Stimulated activated CD8-positive, alpha-beta memory T cell treated with anti-CD3 and anti-CD28 coated beads, Interleukin-7, amount 100 ng/mL, for 1 hour (primary cell): Measurements from ENCODE around the gene PDS5A.
"Not testable (repeated sequence)": the region's sequence is repeated elsewhere in the genome, so short reads cannot be mapped to it uniquely, and the experiment has no call there.

ENCODE experiments used
- DNase-seq, 2 donors: peaks; one replicate each; pipeline ENCODE4 v3.0.0-alpha.2; 2020; ENCODE audit warnings: low read depth in 2 of 2

Gene PDS5A

DNA sequence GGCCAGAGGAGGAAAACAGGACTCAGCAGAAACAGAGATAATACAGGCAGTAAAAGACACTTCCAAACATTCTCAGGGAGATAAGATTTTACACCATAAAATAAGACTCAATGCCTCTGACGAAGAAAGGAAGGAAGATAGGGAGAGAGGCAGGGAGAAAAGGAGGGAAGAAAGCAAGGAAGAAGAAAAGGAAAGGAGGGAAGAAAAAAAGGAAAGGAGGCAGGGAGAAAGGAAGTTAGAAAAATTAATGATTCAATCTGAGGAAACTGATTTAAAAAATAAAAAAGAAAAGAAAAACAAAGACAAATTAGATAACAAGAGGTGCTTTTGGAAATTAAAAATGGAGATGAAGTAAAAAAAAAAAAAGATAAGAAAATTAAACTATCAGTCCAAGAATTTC is 72.1 kb downstream of the PDS5A start:
- no peak for DNase-seq

DNA sequence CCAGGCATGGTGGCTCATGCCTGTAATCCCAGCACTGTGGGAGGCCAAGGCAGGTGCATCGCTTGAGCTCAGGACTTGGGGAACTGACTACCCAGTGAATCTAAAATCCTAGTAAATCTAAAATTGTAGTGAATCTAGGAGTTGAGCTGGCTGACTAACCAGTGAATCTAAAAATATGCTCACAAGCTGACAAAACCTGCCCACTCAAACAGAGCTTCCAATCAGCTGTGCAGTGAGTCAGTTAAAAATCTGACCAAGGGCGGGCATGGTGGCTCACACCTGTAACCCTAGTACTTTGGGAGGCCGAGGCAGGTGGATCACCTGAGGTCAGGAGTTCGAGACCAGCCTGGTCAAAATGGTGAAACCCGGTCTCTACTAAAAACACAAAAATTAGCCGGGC is 72.7 kb downstream of the PDS5A start:
- DNase-seq = not testable (repeated sequence)

DNA sequence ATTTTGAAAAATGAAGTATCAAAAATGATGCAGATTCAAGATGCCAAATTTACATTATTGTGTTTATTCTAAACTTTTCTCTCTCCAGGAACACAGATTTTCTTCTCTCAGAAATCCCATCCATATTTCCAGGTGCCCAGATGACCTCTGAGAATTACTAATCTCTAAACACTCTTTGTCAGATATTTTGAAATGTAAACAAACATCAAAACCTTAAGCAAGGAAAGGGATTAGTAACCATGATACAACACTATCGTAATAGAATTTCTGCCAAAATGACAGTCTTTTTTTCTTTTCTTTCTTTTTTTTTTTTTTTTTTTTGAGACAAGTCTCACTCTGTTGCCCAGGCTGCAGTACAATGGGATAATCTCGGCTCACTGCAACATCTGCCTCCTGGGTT is 76.7 kb downstream of the PDS5A start:
- no peak for DNase-seq

DNA sequence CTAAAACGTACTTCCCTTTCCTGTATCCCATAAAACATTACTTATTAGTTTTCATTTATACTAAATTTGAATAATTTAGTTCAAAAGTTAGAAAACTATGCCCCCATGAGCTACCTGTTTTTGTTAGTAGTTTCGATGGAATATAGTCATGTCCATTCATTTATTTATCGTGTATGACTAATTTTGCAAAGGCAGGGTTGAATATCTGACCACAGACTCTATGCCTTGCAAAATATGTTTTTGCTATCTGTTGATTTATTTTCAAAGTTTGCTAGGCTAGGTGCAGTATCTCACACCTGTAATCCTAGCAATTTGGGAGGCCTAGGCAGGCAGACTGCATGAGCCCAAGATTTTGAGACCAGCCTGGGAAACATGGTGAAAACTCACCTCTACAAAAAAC is 78.4 kb downstream of the PDS5A start:
- DNase-seq = no peak

DNA sequence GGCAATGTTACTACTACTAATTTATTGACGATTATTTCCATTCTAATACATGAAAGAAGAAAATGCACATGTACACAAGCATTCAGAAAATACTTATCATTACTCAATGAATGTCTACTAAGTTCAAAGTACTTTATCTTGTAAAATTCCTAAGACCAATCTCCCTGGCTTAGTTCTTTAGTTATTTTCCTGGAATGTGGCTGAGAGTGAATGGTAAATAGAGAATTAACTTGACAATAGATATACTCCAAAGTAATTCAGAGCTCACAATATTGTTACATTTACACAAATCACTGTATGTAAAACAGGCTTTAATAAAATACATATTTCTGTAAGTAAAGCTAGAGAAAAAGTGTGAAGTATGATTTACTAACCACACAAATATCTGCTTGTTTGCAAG is 79.7 kb downstream of the PDS5A start:
- no peak for DNase-seq

DNA sequence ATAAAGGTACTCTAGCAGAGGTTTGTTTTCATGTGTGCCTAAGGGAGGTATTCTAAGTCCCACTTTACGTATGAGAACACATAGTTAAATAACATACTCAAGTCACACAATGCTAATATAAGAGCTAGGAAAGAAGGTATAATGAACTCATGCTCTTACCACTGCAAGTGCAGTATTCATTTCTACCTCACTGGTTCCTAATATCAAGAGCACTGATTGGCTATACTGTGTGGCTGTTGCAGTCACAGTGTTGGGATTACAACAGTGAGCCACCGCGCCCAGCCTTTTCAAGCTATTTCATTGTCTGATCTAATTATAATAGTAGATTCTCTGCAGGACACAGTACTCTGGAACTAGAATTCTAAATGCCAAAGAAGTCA is 84.0 kb downstream of the PDS5A start:
- DNase-seq = no peak

DNA sequence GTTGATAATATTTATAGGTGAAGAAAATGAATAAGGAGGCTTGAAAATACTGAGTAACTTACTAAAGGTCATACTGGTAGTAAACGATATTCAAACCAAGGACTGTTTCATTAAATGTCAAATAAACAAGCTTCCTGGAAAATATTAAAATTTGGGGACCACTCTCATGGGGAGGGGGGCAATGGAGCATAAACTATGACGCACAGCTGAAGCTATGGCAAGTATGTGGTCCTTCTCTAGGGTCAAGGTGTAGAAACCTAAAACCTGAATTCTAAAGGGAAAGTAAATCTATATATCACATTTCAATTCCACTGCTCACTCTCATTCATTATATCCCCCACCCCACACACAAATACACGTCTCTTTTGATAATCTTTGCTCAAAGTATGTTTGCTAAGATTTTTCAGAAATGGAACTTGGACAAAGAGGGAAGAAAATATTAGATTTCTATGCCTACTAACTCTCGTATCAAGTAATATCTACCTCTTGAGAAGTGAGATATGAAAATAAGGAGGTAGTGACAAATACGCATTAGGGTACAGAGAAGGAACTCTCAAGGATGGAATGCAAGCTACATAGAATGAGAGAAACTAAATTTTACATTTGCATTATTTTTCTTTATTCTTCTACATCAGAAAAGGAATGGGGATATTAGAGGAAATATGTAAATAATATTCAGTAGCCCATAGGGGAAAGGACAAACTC is 84.6 kb downstream of the PDS5A start:
- no peak for DNase-seq

DNA sequence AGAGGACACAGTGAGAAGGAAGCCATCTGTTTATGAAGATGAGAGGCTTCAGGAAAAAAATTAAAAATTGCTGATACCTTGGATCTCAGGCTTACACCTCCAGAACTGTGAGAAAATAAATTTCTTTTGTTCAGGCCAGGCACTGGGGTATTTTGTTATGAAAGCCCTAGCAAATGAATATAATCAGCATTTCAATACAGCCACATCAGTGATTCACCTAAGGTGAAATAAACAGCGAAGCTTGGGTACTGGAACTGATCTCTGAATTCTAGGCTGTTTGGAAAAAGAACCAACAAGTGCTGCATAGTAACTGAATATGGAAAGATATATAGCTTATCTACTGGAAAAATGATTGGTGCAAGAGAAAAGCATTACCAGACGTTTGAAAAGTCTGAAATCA is 88.5 kb downstream of the PDS5A start:
- DNase-seq = no peak

DNA sequence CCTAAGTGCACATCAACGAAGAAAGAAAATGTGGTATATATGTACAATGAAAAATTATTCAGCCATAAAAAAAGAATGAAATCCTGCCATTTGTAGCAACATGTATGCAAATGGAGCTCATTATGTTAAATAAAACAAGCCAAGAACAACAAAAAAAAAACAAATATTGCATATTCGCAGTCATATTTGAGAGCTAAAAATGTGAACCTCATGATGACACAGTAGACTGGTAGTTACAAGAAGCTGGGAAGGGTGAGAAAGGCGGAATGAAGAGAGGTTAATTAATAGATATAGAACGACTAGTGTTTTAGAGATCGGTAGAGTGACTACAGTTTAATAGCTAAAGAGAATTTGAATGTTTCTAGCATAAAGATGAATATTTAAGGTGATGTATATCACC is 89.2 kb downstream of the PDS5A start:
- no peak for DNase-seq

DNA sequence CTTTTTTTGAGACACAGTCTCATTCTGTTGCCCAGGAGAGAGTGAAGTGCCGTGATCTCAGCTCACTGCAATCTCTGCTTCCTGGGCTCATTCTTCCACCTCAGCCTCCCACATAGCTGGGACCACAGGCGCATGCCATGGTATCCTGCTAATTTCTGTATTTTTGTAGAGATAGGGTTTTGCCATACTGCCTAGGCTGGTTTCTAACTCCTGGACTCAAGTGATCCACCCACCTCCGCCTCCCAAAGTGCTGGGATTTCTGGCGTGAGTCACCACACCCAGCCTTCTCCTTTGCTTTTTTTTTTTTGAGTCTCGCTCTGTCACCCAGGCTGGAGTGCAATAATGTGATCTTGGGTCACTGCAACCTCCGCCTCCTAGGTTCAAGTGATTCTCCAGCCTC is 94.1 kb downstream of the PDS5A start:
- no peak for DNase-seq

DNA sequence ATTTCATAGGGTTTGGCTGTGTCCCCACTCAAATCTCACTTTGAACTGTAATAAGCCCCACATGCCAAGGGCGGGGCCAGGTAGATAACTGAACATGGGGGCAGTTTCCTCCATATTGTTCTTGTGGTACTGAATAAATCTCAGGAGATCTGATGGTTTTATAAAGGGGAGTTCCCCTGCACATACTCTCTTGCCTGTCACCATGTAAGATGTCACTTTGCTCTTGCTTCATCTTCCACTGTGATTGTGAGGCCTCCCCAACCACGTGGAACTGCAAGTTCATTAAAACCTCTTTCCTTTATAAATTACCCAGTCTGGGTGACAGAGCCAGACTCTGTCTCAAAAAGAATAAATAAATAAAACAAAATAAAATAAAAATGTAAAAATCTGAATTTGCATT is 95.9 kb downstream of the PDS5A start:
- DNase-seq = no peak

DNA sequence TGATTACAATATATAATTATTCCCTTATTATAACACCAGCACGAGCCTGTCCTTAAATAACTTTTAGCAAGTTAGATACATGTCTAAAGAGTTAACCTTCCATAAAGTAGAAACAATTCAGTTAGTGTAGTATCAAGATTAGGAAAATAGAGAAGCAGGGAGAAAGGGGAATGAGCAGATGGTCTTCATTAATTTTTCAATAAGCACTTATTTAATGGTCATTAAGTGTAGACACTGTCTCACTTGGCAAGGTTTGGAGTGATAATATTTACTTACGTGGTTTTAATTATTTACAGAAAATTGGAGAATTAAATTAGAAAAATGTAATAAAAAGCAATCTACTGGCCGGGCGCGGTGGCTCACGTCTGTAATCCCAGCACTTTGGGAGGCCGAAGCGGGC is 99.7 kb downstream of the PDS5A start:
- no peak for DNase-seq

DNA sequence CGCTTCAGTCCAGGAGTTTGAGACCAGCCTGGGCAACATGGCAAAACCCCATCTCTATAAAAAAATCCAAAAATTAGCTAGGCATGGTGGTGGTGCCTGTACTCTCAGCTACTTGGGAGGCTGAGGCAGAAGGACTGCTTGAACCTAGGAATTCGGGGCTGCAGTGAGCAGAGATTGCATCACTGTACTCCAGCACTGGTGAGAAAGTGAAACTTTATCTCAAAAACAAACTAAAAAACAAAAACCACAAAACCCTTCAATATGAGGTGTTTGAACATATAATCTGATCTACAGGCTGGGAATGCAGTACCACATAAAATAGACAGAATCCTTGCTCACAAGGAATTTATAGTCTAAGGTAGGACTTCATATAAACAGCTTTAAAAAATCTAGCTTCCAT is 103.9 kb downstream of the PDS5A start:
- no peak for DNase-seq

DNA sequence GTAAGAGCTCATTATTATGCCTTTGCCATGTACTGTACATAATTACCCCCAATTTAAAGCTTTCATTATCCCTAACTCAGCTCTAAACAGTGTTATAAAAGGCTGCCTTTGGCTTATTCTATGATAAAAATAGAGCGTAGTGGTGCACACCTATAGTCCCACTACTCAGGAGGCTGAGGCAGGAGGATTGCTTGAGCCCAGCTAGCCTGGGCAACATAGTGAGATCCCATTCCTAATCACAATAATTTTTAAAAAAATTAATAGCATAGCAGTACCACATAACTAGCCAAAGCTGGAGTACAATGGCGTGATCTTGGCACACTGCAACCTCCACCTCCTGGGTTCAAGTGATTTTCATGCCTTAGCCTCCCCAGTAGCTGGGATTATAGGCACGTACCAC is 112.4 kb downstream of the PDS5A start:
- DNase-seq = no peak

DNA sequence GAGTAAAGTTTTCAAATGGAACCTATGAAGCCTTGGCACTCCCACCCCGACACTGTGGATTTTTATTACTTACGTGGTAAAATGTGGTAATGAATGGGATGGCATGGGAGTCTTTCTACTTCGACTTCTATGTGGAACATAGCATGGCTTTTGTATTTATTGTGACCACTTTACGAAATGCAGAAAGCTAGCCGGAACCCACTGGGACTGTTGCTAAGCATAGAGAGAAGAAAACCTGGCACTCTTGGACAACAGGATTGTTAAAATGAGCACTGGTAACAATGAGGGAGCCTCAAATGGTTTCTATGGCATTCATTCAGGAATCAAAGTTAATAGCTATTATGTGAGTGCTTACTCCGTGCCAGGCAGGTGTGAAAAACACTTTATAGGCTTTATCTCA is 113.3 kb downstream of the PDS5A start:
- no peak for DNase-seq

DNA sequence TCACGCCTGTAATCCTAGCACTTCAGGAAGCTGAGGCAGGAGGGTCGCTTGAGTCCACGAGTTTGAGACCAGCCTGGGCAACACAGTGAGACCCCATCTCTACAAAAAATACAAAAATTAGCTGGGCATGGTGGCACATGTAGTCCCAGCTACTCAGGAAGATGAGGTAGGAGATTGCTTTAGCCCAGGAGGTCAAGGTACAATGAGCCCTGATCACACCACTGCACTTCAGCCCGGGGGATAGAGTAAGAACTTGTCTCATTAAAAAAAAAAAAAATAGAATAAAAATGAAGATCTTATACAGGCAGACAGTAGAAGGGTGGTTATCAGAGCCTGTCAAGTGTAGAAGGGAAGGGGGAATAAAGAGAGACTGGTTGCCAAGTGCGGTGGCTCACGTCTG is 116.9 kb downstream of the PDS5A start:
- no peak for DNase-seq

DNA sequence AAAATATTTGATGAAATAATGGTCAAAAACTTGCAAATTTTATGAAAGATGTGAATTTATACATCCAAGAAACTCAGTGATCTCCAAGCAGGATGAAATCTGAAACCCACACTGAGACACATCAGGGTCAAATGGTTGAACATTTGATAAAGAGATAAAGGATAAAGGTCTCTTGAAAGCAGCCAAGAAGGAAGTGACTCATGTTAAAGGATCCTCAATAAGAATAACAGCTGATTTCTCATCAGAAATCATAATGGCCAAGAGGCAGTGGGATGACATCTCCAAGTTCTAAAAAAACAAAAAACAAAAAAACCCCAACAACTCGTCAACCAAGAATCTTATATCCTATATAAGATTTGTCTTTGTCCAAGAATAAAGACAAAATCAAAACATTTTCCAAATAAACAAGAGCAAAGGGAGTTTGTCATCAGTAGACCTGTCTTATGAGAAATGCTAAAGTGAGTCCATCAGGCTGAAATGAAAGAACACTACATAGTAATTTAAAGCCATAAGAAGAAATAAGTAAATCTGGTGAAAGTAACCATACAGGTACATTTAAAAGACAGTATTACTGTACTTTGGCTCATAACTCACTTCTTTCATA is 121.7 kb downstream of the PDS5A start:
- no peak for DNase-seq

DNA sequence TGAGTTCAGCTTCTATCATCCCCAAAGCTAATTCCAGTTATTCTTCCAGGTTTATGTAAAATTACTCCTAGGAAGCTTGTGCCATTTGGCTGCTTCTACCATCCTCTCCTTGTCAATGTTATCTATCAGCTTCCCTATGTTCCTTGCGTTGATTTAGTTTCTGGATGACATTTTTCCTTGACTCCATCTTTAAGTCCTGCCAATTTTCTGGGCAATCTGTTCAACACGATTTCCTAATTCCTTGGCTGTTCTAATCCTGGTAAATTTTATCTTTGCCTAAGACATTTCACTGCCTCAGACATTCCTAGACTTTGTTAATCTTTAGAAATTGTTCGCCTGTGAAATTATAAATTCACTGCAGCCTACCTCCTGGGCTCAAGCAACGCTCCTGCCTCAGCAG is 125.1 kb downstream of the PDS5A start:
- DNase-seq = no peak

DNA sequence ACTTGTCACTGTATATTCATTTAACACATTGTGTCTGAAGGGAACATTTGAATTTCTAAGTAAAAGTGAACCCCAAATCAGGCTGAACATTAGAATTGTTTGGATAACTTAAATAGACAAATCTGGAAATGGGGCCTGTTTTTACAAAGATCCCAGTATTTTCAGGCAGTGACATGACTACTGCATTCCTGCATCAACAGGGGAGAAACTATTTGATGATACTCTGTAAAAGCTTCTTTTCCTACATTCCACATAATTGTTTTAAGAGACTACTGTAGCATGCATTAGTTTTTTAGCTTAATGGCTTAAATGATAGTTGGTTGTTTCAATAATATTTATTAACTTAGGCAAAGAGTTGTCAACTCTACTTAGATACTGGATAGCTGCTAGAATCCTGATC is 127.0 kb downstream of the PDS5A start:
- DNase-seq = no peak

DNA sequence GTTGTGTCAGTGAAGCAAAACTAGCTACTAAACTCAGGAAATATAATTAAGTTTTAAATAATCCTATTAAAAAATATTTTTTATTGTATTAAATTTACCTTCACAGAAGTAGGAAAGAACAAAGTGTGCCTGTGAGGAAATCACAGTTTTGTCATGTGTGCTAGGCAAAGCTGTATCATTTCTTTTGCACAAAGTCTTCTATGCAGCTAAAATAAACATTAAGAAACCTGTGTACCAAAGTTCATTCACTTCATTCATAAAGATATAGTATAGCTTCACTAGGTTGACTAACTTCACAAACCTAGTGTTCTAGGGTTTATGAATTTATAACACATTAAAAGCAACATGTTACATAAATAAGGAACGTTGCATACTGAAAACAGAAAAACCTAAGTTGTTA is 131.0 kb downstream of the PDS5A start:
- no peak for DNase-seq

DNA sequence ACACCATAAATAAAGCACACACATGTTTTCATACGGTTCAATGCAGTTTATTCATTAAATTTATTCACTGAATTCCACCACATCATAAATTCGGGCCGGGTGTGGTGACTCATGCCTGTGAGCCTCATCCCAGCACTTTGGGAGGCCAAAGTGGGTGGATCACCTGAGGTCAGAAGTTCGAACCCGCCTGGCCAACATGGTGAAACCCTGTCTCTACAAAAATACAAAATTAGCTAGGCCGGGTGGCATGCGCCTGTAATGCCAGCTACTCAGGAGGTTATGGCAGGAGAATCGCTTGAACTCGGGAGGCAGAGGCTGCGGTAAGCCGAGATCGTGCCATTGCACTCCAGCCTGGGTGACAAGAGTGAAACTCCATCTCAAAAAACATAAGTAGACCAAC is 131.6 kb downstream of the PDS5A start:
- no peak for DNase-seq

DNA sequence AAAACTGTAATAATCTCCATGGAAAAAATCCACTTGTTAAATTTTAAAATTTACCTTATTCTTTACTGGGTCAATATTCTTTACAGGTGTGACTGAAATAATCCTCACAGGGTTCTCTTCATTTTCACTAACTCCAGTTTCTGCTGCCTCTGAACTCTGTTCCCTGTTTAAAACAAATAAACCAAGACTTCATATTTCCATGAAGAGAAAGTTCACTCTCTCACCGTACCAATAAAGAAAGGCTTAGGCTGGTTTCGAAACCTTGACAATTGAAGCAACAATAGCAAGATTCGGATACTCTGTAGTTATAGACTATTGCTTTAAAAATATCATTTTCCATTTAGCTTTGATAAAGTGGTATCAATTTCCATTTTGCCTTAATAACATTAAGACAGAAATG is 135.8 kb downstream of the PDS5A start:
- no peak for DNase-seq

DNA sequence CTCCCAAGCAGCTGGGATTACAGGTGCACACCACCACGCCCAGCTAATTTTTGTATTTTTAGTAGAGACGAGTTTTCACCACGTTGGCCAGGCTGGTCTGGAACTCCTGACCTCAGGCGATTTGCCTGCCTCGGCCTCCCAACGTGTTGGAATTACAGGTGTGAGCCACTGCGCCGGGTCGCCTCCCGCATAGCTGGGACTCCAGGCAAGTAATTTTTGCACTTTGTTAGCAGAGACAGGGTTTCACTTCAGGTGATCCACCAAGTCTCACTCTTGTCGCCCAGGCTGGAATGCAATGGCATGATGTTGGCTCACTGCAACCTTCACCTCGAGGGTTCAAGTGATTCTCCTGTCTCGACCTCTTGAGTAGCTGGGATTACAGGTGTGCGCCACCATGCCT is 137.2 kb downstream of the PDS5A start:
- DNase-seq = not testable (repeated sequence)

DNA sequence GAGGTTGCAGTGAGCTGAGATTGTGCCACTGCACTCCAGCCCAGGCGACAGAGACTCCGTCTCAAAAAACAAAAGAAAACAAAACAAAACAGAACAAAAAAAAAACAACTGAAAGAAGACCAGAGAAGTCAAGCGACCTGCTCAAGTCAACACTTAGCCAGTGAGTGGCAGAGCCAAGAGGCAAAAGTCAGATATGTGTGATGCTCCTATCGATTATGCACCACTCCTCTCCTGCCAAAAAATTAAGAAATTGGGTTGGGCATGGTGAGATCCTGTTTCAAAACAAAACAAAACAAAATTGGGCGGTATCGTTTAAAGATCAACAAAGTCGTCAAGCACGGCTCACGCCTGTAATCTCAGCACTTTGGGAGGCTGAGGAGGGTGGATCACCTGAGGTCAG is 137.7 kb downstream of the PDS5A start:
- no peak for DNase-seq
